ENCODE data around the gene CPSF7.

Gene CPSF7

GRCh38 chr11:61404641-61405040 lies 25.1 kb downstream of the CPSF7 start:
- H3K23ac ChIP-seq (ENCODE audit: low read depth, low read length, poor library complexity) = no peak overlapping the region
- H3K4me1 ChIP-seq (ENCODE audit: control insufficient read depth in 2 of 2, insufficient read depth in 1 of 2, low read depth in 1 of 2, low read length in 2 of 2) = no peaks in the 10 kb centered on the region
- no peaks in the 10 kb centered on the region for H3K27me3 ChIP-seq (ENCODE audit: control insufficient read depth in 3 of 3, insufficient read depth in 3 of 3, low read depth in 1 of 3, low read length in 3 of 3)
- no peak overlapping the region for H4K91ac ChIP-seq (ENCODE audit: low read depth, low read length, poor library complexity)
- no peak overlapping the region for H4K8ac ChIP-seq (ENCODE audit: low read depth, low read length)
- no peak overlapping the region for H3K9ac ChIP-seq (ENCODE audit: low read depth, low read length, poor library complexity)
- H2AK5ac ChIP-seq (ENCODE audit: low read depth, low read length) = no peak overlapping the region
- peaks cover 43 to 92% of the 10 kb centered on the region in 2 donors for H3K36me3 ChIP-seq (replicated peaks in 1 of 2; ENCODE audit: control insufficient read depth in 2 of 2, insufficient read depth in 2 of 2, low read length in 2 of 2)
- no peak overlapping the region for H3K27ac ChIP-seq (replicated peaks; ENCODE audit: low read length)
- no peak overlapping the region for H2BK120ac ChIP-seq (ENCODE audit: low read depth, low read length)
- no CpG with 5 or more reads among the region's 4 CpGs for WGBS, 2 donors (ENCODE audit: extremely low coverage in 2 of 2, insufficient read length in 2 of 2, insufficient replicate concordance in 1 of 2)
- no peak overlapping the region for H3K4me2 ChIP-seq (ENCODE audit: insufficient read depth, low read length, poor library complexity, severe bottlenecking)
- H3K4me3 ChIP-seq (ENCODE audit: low read length in 2 of 2) = no peak overlapping the region
- no peak overlapping the region for H2BK15ac ChIP-seq (ENCODE audit: low read length)
- no peak overlapping the region for H2AFZ ChIP-seq (ENCODE audit: low read length)
- H3K4ac ChIP-seq (ENCODE audit: low read length) = no peak overlapping the region
- H2BK12ac ChIP-seq (ENCODE audit: low read length) = no peak overlapping the region
- H3K14ac ChIP-seq (ENCODE audit: low read length) = no peak overlapping the region
- peaks cover 0 to 2% of the 10 kb centered on the region in 2 donors for H3K9me3 ChIP-seq (replicated peaks in 1 of 2; ENCODE audit: control insufficient read depth in 2 of 2, insufficient read depth in 1 of 2, low read depth in 1 of 2, low read length in 2 of 2)
- no peak for DNase-seq (ENCODE audit: low spot score)
- H3K18ac ChIP-seq (ENCODE audit: low read length) = no peak overlapping the region
- no peak overlapping the region for H2BK5ac ChIP-seq (ENCODE audit: low read length)
- H3K79me1 ChIP-seq (ENCODE audit: low read depth, low read length) = peaks cover 1% of the 10 kb centered on the region

- H3K4me3 ChIP-seq (ENCODE audit: low read length in 2 of 2) = no peak overlapping the region
- no peak overlapping the region for H3K4me2 ChIP-seq (ENCODE audit: insufficient read depth, low read length, poor library complexity, severe bottlenecking)
- H3K4ac ChIP-seq (ENCODE audit: low read length) = no peak overlapping the region
- H2AK5ac ChIP-seq (ENCODE audit: low read depth, low read length) = no peak overlapping the region
- H3K9me3 ChIP-seq (replicated peaks in 1 of 2; ENCODE audit: control insufficient read depth in 2 of 2, insufficient read depth in 1 of 2, low read depth in 1 of 2, low read length in 2 of 2) = peaks cover 0 to 2% of the 10 kb centered on the region in 2 donors
- no peak overlapping the region for H2BK5ac ChIP-seq (ENCODE audit: low read length)
- no peak overlapping the region for H4K91ac ChIP-seq (ENCODE audit: low read depth, low read length, poor library complexity)
- DNase-seq (ENCODE audit: low spot score) = no peak
- H3K18ac ChIP-seq (ENCODE audit: low read length) = no peak overlapping the region
- H4K8ac ChIP-seq (ENCODE audit: low read depth, low read length) = no peak overlapping the region
- no peaks in the 10 kb centered on the region for H3K4me1 ChIP-seq (ENCODE audit: control insufficient read depth in 2 of 2, insufficient read depth in 1 of 2, low read depth in 1 of 2, low read length in 2 of 2)
- no peaks in the 10 kb centered on the region for H3K27me3 ChIP-seq (ENCODE audit: control insufficient read depth in 3 of 3, insufficient read depth in 3 of 3, low read depth in 1 of 3, low read length in 3 of 3)
- H2AFZ ChIP-seq (ENCODE audit: low read length) = no peak overlapping the region
- H3K9ac ChIP-seq (ENCODE audit: low read depth, low read length, poor library complexity) = no peak overlapping the region
- H2BK12ac ChIP-seq (ENCODE audit: low read length) = no peak overlapping the region
- H3K79me1 ChIP-seq (ENCODE audit: low read depth, low read length) = peaks cover 1% of the 10 kb centered on the region
- no peak overlapping the region for H3K14ac ChIP-seq (ENCODE audit: low read length)
- no peak overlapping the region for H3K23ac ChIP-seq (ENCODE audit: low read depth, low read length, poor library complexity)
- no CpG with 5 or more reads among the region's 5 CpGs for WGBS, 2 donors (ENCODE audit: extremely low coverage in 2 of 2, insufficient read length in 2 of 2, insufficient replicate concordance in 1 of 2)
- H3K27ac ChIP-seq (replicated peaks; ENCODE audit: low read length) = no peak overlapping the region
- no peak overlapping the region for H2BK120ac ChIP-seq (ENCODE audit: low read depth, low read length)
- peaks cover 43 to 90% of the 10 kb centered on the region in 2 donors for H3K36me3 ChIP-seq (replicated peaks in 1 of 2; ENCODE audit: control insufficient read depth in 2 of 2, insufficient read depth in 2 of 2, low read length in 2 of 2)
- H2BK15ac ChIP-seq (ENCODE audit: low read length) = no peak overlapping the region
Measured at GRCh38 chr11:61404103-61404502, 25.7 kb downstream of the CPSF7 start.

DNA sequence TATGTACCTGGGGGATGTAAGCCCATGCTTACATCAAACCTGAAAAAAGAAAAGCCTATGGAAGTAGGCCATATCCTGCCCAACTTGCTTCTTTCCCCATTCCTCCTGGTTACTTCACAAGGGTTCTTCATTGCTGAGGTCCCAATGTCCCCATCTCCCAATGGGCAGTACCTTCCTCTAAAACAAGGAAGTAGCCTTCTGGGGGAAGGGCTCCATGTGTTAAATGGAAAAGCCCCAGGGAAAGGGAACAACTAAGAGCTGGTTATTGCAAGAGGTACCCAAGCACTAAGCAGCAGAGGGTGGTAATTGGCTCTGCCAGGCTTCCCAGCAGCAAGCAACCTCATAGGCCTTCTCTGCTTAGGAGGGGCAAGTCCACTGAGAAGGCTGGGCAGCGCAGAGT lies 26.1 kb downstream of the CPSF7 start:
- Histone ChIP-seq H4K91ac (ENCODE audit: low read depth, low read length, poor library complexity) (no peak overlapping the region), H3K9ac (ENCODE audit: low read depth, low read length, poor library complexity) (no peak overlapping the region), H3K4me1 (ENCODE audit: control insufficient read depth in 2 of 2, insufficient read depth in 1 of 2, low read depth in 1 of 2, low read length in 2 of 2) (no peaks in the 10 kb centered on the region), H3K27ac (replicated peaks; ENCODE audit: low read length) (no peak overlapping the region), H4K8ac (ENCODE audit: low read depth, low read length) (no peak overlapping the region), H2BK120ac (ENCODE audit: low read depth, low read length) (no peak overlapping the region), H3K14ac (ENCODE audit: low read length) (no peak overlapping the region), H2AFZ (ENCODE audit: low read length) (no peak overlapping the region), H2BK5ac (ENCODE audit: low read length) (no peak overlapping the region), H2BK15ac (ENCODE audit: low read length) (no peak overlapping the region), H3K36me3 (replicated peaks in 1 of 2; ENCODE audit: control insufficient read depth in 2 of 2, insufficient read depth in 2 of 2, low read length in 2 of 2) (peaks cover 40 to 90% of the 10 kb centered on the region in 2 donors), H2AK5ac (ENCODE audit: low read depth, low read length) (no peak overlapping the region), H3K4me2 (ENCODE audit: insufficient read depth, low read length, poor library complexity, severe bottlenecking) (no peak overlapping the region), H3K79me1 (ENCODE audit: low read depth, low read length) (peaks cover 1% of the 10 kb centered on the region), H2BK12ac (ENCODE audit: low read length) (no peak overlapping the region), H3K4me3 (ENCODE audit: low read length in 2 of 2) (no peak overlapping the region), H3K18ac (ENCODE audit: low read length) (no peak overlapping the region), H3K4ac (ENCODE audit: low read length) (no peak overlapping the region), H3K23ac (ENCODE audit: low read depth, low read length, poor library complexity) (no peak overlapping the region), H3K27me3 (ENCODE audit: control insufficient read depth in 3 of 3, insufficient read depth in 3 of 3, low read depth in 1 of 3, low read length in 3 of 3) (no peaks in the 10 kb centered on the region), H3K9me3 (replicated peaks in 1 of 2; ENCODE audit: control insufficient read depth in 2 of 2, insufficient read depth in 1 of 2, low read depth in 1 of 2, low read length in 2 of 2) (peaks cover 0 to 2% of the 10 kb centered on the region in 2 donors)
- WGBS, 2 donors (ENCODE audit: extremely low coverage in 2 of 2, insufficient read length in 2 of 2, insufficient replicate concordance in 1 of 2) = no CpG with 5 or more reads among the region's 1 CpG
- no peak for DNase-seq (ENCODE audit: low spot score)

DNA sequence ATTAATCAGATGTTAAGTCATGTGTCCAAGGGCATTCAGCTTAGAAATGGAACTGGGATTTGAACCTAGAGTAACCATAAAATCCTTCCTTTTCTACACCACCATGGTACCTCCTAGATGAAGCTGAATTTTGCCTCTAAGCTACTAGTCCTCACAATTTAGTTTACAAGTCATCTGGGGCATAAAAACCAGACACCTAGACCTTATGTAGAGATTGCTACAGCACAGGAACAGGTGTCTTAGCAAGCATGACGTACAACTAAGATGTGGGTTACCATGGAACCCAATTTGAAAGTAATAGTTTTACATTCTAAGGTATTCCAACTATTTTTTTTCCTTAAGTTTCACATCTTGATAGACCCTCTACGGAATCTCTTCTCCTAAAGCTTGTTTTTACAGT lies 28.2 kb downstream of the CPSF7 start:
- Histone ChIP-seq H2BK15ac (ENCODE audit: low read length) (no peak overlapping the region), H3K23ac (ENCODE audit: low read depth, low read length, poor library complexity) (no peak overlapping the region), H3K9me3 (replicated peaks in 1 of 2; ENCODE audit: control insufficient read depth in 2 of 2, insufficient read depth in 1 of 2, low read depth in 1 of 2, low read length in 2 of 2) (no peaks in the 10 kb centered on the region), H3K27ac (replicated peaks; ENCODE audit: low read length) (no peak overlapping the region), H2AFZ (ENCODE audit: low read length) (no peak overlapping the region), H4K91ac (ENCODE audit: low read depth, low read length, poor library complexity) (no peak overlapping the region), H3K4me1 (ENCODE audit: control insufficient read depth in 2 of 2, insufficient read depth in 1 of 2, low read depth in 1 of 2, low read length in 2 of 2) (no peaks in the 10 kb centered on the region), H3K4ac (ENCODE audit: low read length) (no peak overlapping the region), H4K8ac (ENCODE audit: low read depth, low read length) (no peak overlapping the region), H2AK5ac (ENCODE audit: low read depth, low read length) (no peak overlapping the region), H3K18ac (ENCODE audit: low read length) (no peak overlapping the region), H3K14ac (ENCODE audit: low read length) (no peak overlapping the region), H2BK120ac (ENCODE audit: low read depth, low read length) (no peak overlapping the region), H3K36me3 (replicated peaks in 1 of 2; ENCODE audit: control insufficient read depth in 2 of 2, insufficient read depth in 2 of 2, low read length in 2 of 2) (peaks cover 40 to 86% of the 10 kb centered on the region in 2 donors), H3K4me3 (ENCODE audit: low read length in 2 of 2) (no peak overlapping the region), H2BK12ac (ENCODE audit: low read length) (no peak overlapping the region), H3K9ac (ENCODE audit: low read depth, low read length, poor library complexity) (no peak overlapping the region), H2BK5ac (ENCODE audit: low read length) (no peak overlapping the region), H3K79me1 (ENCODE audit: low read depth, low read length) (peaks cover 1% of the 10 kb centered on the region), H3K4me2 (ENCODE audit: insufficient read depth, low read length, poor library complexity, severe bottlenecking) (no peak overlapping the region), H3K27me3 (ENCODE audit: control insufficient read depth in 3 of 3, insufficient read depth in 3 of 3, low read depth in 1 of 3, low read length in 3 of 3) (no peaks in the 10 kb centered on the region)
- DNase-seq (ENCODE audit: low spot score) = no peak
- no CpG with 5 or more reads among the region's 2 CpGs for whole genome bisulfite sequencing, 2 donors (ENCODE audit: extremely low coverage in 2 of 2, insufficient read length in 2 of 2, insufficient replicate concordance in 1 of 2)

Measured in neuronal stem cell (in vitro differentiated cells).